ENCODE data around the gene SPSB4. TPM values are rescaled to one million over a fixed set of nuclear protein-coding genes. Genes with fewer than 3 reads are reported as not detected.

SPSB4 gene
- polyA plus RNA-seq, 3 donors = 13.7 to 17.5 (median 14.1) TPM

DNA sequence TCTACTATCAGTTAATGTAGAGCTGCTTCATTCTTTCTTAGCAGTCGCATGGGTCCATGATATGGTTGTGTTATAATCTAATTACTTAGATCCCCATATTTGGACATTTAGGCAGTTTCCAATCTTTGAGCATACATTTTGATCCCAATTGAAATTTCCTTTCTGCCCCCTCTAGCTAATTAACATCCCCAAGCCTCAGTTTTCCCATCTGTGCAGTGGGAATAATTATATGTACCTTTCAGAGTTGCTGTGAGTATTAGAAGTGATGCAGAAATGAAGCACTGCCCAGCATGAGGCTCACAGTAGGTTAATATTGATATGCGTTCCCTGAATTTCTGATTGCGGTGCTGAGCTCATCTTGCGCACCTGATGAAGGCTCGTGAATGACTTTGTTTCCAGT is 21.8 kb downstream of the SPSB4 start:
- DNase-seq (ENCODE audit: low read depth in 3 of 3, low spot score in 2 of 3) = no peak

DNA sequence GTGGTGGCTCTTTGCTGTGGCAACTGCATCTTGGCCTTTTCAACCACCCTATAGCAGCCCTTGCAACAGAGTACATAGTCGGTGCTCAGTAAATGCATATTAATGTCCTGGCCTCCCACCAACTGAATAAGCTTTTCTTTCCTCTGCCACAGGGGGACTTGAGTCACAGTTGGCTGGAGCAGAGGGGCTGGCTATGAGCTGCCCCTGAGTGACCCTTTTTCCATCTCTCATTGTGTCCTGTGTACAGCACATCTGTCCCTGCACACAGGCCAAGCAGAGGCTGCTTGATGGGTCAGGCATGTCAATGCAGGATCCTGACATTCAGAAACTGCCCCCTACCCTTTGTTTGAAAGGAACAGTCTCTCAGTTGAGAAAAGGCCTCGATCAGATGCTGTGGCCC is 22.4 kb downstream of the SPSB4 start:
- DNase-seq (ENCODE audit: low read depth in 3 of 3, low spot score in 2 of 3) = no peak

DNA sequence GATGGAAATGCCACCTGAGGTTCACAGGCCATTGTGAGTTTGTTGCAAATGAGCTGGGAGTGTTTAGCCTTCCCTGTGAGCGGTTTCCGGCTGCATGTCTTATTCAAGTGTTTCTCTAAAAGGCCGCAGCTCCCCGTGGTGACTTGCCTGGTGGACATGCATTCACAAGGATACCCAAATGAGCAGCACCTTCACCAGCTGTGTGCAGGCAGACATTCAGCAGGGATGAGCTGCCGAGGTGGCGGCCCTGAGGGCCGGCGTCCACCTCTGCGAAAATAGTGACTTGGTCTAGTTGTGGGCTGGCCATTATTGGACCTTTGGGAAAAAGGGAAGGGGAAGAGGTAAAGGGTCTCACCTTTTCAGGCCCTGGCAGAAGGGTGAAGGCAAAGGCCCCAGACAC is 23.4 kb downstream of the SPSB4 start:
- DNase-seq (ENCODE audit: low read depth in 3 of 3, low spot score in 2 of 3) = no peak

- DNase-seq (ENCODE audit: low read depth in 3 of 3, low spot score in 2 of 3) = no peak
Measured at GRCh38 chr3:141076036-141076773, 25.1 kb downstream of the SPSB4 start.

DNA sequence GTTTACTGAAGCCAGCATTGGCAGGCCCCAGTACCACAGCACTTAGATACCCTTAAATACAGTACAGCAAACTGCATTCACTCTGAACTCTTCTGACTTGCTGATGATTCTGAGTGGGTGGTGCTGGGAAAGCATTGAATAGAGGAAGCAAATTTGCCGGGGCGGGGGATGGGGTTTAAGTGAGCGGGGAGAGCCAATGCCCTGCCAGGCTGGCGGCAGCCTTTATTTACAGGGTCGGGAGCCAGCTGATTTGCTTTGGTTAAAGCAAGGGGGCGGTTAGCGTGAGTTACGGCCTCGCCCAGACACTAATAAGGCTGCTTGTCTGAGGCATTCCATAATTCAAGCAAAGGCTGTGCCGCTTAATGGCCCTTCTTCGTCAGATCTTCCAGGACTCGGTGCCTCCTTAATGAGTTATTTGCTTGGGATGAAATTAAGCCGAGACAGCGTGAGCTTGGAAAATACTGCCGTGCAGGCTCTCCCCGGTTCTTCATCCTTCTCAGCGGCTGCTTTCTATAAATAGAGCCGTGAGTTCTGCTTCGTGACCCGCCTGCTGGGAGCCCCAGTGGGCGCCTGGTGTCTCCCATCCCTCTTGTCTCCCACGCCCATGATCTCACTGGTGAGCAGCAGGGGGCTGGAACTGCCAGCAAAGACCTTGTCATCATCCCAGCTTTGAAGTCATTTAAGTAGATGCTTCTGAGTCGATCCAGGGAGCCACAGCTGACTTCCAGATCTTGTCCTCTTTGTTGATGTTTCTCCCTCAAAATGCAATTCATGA is 25.8 kb downstream of the SPSB4 start:
- DNase-seq (ENCODE audit: low read depth in 3 of 3, low spot score in 2 of 3) = no peak

- DNase-seq (ENCODE audit: low read depth in 3 of 3, low spot score in 2 of 3) = no peak
Measured at GRCh38 chr3:141077631-141078030, 26.5 kb downstream of the SPSB4 start.

DNA sequence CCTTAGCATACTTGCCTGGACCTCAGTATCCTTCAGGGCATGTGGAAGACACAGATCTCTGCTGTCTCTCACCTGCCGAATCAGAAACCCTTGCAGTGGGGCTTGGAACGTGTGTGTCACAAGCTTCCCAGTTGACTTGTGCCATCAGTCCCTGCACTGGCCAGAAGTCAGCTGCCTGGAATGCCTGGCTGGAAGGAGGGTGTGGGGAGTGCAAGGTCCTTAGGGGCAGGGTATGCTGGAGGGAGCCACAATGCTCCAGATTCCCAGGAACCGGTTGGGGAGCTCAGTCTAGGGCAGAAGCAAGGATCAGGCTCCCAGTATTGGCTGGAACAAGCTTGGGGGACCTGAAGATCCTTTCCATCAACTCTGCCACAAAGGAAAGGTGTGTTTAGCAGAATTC is 27.1 kb downstream of the SPSB4 start:
- no peak for DNase-seq (ENCODE audit: low read depth in 3 of 3, low spot score in 2 of 3)

DNA sequence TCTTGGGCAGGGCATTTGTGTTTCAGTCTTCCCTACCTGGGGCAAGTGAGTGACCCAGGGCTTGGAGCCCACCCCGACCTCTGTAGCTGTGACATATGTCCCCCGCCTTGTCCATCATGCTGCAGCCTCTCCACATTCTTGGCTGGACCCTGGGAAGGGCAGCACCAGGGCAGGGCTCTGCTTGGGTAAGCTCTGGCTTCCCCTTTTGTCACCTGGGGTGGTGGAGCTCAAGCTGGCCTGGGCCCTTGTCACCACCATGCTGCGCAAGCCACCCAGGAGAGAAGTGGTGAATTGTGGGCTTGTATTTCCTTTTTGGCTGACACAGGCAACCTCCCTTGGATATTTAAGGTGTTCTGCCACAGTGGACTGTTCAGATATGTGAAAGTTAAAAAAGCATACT is 29.3 kb downstream of the SPSB4 start:
- no peak for DNase-seq (ENCODE audit: low read depth in 3 of 3, low spot score in 2 of 3)

- DNase-seq (ENCODE audit: low read depth in 3 of 3, low spot score in 2 of 3) = no peak
Measured at GRCh38 chr3:141081141-141081795, 30.1 kb downstream of the SPSB4 start.

GRCh38 chr3:141082064-141082463 is 30.9 kb downstream of the SPSB4 start:
- DNase-seq (ENCODE audit: low read depth in 3 of 3, low spot score in 2 of 3) = no peak

DNA sequence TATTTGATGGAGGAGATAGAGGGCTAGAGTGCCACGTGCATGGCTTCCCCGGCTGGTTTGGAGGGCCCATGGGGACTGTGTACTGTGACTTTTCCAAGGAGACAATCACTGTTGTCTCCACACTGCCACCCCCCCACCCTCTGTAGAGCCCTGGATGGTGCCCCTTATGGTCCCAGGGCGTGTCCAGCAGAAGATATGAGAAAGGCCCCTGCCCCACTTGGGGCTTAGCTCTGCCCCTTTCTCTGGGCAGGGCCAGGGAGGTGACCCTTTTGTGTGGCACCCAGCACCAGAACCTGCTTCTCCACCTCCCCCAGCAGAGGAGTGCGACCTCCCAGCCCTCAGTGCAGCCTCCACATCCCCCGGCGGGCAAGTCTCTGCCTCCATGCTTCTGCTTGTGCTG is 32.1 kb downstream of the SPSB4 start:
- no peak for DNase-seq (ENCODE audit: low read depth in 3 of 3, low spot score in 2 of 3)

GRCh38 chr3:141083836-141084649 is 32.9 kb downstream of the SPSB4 start:
- DNase-seq (ENCODE audit: low read depth in 3 of 3, low spot score in 2 of 3) = no peak

GRCh38 chr3:141085343-141086070 is 34.4 kb downstream of the SPSB4 start:
- DNase-seq (ENCODE audit: low read depth in 3 of 3, low spot score in 2 of 3) = no peak

GRCh38 chr3:141086188-141086587 is 35.0 kb downstream of the SPSB4 start:
- no peak for DNase-seq (ENCODE audit: low read depth in 3 of 3, low spot score in 2 of 3)

DNA sequence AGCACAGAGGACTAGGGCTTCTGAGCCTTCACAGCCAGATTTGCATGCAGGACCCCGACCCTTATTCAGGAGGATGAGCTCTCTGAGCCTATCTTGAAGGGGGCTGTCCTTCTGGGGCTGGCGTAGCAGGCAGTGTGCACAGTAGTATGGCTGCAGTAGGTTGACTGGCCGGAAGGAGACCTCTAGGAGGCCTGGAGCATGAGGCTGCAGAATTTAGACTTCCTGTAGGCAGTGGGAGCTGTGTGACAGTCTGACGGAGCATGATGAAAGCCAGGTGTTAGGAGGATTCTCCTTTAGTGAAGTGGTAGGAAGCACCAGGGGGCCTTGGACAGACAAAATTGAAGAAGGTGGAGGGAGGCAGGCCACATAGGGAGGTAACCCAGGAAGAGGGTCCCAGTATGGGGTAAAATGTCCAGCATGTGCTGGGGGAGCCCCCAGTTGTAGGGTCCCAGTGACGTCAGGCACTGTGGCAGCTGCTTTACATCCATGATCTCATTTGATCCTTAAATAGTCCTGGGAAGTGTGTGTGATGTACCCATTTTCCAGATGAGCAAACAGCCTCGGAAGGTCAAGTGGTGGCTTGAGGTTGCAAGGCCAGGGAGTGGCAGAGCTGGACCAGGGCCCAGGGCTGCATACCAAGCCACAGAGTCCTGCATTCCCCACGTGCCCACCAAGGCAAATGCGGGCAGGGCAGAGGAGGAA is 36.1 kb downstream of the SPSB4 start:
- no peak for DNase-seq (ENCODE audit: low read depth in 3 of 3, low spot score in 2 of 3)

GRCh38 chr3:141087778-141088130 is 36.6 kb downstream of the SPSB4 start:
- DNase-seq (ENCODE audit: low read depth in 3 of 3, low spot score in 2 of 3) = no peak

DNA sequence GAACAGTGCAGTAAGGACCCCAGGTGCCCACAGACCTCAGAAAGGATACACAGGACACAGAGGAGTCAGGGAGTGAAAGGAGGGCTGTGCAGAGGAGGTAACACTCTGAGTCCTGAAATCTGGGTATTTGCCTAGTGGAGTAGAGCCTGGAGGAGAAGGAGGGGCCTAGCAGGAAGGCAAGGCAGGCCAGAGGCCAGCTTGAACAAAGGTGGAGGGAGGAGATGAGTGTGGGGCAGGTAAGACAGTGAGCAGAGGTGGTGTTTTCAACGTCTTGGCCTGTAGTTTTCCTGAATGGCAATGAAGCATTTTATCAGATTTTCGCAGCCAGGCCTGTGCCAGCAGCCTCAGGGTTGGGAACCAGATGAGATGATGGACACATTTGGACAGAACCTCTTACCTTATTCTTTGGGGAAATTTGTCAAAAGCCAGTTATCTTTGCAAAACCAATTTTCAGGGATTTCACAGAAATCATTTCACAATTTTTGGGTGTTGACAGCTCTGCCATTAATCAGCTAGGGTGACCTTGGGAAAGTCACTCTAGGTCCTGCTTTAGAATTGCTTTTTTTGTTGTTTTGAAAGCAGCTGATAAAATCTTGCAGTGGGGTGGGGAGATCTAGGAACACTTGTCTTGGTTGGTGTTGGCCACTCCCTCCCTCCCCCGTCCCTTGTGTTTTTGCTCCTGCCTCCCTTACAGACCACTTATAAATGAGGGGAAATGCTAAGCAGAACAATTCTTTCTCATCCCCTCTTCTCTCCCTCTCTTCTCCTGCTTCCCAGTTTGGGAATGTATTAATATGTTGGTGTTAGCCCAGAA is 38.4 kb downstream of the SPSB4 start:
- no peak for DNase-seq (ENCODE audit: low read depth in 3 of 3, low spot score in 2 of 3)

DNA sequence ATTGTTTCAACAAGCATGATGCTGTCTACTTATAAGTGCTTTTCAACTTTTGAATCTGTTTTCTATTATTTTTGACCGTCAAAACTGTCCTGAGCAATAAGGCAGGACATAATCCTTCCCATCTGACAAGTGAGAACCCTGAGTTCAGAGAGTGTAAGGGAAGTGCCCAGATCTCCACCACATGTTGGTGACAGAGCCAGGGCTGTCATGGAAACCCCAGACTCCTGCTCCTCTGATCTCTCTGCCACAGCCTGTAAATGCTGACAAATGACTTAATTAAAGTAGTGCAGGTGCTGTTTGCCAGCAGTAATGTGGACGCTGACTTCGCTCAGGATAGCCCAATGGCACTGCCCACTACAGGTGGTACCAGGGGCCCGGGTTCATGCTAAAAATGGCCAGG is 40.3 kb downstream of the SPSB4 start:
- DNase-seq (ENCODE audit: low read depth in 3 of 3, low spot score in 2 of 3) = no peak

DNA sequence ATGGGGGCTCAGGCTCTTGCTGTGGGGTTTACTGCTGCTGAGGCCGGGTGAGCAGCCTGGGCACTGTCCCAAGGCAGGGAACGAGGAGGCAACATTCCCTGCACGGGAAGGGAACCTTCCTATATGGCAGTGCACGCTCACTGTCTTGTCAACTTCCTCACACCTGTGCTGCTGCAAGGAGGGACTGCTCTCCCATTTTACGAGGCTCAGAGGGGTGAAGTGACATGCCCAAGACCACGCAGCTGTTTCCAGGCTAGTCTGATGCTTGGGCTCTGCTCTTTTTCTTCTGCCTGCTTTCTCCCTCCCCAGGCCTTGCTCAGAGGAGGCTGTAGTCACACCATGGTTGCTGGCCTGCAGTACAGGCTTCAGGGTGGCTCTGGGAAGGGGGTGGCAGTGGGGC is 41.5 kb downstream of the SPSB4 start:
- DNase-seq (ENCODE audit: low read depth in 3 of 3, low spot score in 2 of 3) = no peak
